Measurements from ENCODE around the gene ZBTB42. TPM values are rescaled to one million over a fixed set of nuclear protein-coding genes. Genes with fewer than 3 reads are reported as not detected.

Gene ZBTB42
- total RNA-seq, 1 experiment from 2014 or later = 6.4 TPM

DNA sequence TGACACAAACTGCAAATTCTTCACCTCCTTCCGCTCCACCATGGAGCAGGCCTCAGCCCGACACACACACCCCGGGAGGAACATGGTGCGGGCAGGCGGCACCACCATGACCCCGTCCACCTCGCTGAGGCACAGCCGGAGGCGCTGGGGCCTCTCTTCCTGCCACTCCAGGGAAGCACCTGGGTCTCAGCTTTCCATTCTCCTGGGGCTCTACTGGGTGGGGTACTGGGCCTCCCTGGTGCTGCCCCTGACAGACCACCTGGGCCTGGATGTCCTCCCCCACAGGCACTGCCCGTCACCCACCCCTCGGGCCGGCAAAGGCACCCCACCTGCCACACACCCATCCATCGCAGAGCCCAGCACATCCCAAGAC is 15.2 kb upstream of the ZBTB42 start (continued):
- no peak for TF ChIP-seq ZNF532 (CRISPR knock-in tag; IDR thresholded peaks at IDR 0.05; ENCODE audit: borderline replicate concordance)
- no peak for TF ChIP-seq ZBTB21 (CRISPR knock-in tag; IDR thresholded peaks at IDR 0.05; ENCODE audit: borderline replicate concordance)
- no peak for TF ChIP-seq SMAD3 (CRISPR knock-in tag; IDR thresholded peaks at IDR 0.05; ENCODE audit: borderline replicate concordance)
- TF ChIP-seq FOXP1 (CRISPR knock-in tag; IDR thresholded peaks at IDR 0.05; ENCODE audit: borderline replicate concordance) = no peak
- TF ChIP-seq, protein P1, sequence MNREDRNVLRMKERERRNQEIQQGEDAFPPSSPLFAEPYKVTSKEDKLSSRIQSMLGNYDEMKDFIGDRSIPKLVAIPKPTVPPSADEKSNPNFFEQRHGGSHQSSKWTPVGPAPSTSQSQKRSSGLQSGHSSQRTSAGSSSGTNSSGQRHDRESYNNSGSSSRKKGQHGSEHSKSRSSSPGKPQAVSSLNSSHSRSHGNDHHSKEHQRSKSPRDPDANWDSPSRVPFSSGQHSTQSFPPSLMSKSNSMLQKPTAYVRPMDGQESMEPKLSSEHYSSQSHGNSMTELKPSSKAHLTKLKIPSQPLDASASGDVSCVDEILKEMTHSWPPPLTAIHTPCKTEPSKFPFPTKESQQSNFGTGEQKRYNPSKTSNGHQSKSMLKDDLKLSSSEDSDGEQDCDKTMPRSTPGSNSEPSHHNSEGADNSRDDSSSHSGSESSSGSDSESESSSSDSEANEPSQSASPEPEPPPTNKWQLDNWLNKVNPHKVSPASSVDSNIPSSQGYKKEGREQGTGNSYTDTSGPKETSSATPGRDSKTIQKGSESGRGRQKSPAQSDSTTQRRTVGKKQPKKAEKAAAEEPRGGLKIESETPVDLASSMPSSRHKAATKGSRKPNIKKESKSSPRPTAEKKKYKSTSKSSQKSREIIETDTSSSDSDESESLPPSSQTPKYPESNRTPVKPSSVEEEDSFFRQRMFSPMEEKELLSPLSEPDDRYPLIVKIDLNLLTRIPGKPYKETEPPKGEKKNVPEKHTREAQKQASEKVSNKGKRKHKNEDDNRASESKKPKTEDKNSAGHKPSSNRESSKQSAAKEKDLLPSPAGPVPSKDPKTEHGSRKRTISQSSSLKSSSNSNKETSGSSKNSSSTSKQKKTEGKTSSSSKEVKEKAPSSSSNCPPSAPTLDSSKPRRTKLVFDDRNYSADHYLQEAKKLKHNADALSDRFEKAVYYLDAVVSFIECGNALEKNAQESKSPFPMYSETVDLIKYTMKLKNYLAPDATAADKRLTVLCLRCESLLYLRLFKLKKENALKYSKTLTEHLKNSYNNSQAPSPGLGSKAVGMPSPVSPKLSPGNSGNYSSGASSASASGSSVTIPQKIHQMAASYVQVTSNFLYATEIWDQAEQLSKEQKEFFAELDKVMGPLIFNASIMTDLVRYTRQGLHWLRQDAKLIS (CRISPR knock-in tag; IDR thresholded peaks at IDR 0.05; ENCODE audit: borderline replicate concordance) = no peak
- TF ChIP-seq ZNF121 (CRISPR knock-in tag; IDR thresholded peaks at IDR 0.05) = no peak
- TF ChIP-seq CBFB (CRISPR knock-in tag; IDR thresholded peaks at IDR 0.05; ENCODE audit: low read depth) = no peak
- no peak for TF ChIP-seq ESRRA (CRISPR knock-in tag; IDR thresholded peaks at IDR 0.05; ENCODE audit: borderline replicate concordance)
- no peak for TF ChIP-seq ZNF396 (CRISPR knock-in tag; IDR thresholded peaks at IDR 0.05; ENCODE audit: borderline replicate concordance)

DNA sequence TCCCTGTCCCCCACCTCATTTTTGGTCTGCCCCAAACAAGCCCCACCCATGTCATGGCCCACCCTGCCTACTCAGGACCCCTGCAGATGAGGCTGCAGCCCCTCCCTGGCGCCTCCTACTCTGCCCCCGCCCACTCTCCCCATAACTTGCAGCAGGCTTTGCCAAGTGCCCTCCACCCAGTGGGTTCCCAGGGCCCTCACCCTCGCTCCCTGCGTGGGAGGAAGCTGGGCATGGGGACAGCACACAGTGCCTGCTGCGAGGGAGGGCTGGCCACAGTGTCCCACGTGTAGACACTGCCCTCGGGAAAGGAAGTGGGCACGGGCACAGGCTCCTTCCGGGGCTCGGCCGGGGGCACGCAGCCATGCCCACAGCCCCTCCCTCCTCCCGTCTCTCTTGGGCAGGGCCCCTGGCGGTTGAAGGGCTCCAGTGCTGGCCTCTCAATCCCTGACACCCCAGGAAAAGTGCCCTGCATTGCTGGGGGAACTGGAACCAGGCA is 14.8 kb upstream of the ZBTB42 start:
- Mint-ChIP-seq H3K9me3 (no peaks in the 10 kb centered on the region), H3K27ac (no peak overlapping the region), H3K36me3 (no peaks in the 10 kb centered on the region), H3K4me3 (no peak overlapping the region), H3K4me1 (no peaks in the 10 kb centered on the region), H3K27me3 (ENCODE audit: low read depth) (no peaks in the 10 kb centered on the region)
- POLR2A ChIA-PET = no interaction called here
- CTCF ChIA-PET = no interaction called here
- ATAC-seq (no peak), DNase-seq (ENCODE audit: low spot score) (no peak)
- TF ChIP-seq TCF7 (CRISPR knock-in tag; IDR thresholded peaks at IDR 0.05; ENCODE audit: low read depth) (no peak), CREB1 (CRISPR knock-in tag; IDR thresholded peaks at IDR 0.05) (no peak), ETV6 (CRISPR knock-in tag; IDR thresholded peaks at IDR 0.05) (no peak), JUN (CRISPR knock-in tag; IDR thresholded peaks at IDR 0.05) (no peak)
- TF ChIP-seq, protein P2, sequence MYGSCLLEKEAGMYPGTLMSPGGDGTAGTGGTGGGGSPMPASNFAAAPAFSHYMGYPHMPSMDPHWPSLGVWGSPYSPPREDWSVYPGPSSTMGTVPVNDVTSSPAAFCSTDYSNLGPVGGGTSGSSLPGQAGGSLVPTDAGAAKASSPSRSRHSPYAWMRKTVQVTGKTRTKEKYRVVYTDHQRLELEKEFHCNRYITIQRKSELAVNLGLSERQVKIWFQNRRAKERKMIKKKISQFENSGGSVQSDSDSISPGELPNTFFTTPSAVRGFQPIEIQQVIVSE (CRISPR knock-in tag; IDR thresholded peaks at IDR 0.05; ENCODE audit: borderline replicate concordance) = no peak
- TF ChIP-seq, protein P3, sequence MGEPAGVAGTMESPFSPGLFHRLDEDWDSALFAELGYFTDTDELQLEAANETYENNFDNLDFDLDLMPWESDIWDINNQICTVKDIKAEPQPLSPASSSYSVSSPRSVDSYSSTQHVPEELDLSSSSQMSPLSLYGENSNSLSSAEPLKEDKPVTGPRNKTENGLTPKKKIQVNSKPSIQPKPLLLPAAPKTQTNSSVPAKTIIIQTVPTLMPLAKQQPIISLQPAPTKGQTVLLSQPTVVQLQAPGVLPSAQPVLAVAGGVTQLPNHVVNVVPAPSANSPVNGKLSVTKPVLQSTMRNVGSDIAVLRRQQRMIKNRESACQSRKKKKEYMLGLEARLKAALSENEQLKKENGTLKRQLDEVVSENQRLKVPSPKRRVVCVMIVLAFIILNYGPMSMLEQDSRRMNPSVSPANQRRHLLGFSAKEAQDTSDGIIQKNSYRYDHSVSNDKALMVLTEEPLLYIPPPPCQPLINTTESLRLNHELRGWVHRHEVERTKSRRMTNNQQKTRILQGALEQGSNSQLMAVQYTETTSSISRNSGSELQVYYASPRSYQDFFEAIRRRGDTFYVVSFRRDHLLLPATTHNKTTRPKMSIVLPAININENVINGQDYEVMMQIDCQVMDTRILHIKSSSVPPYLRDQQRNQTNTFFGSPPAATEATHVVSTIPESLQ (CRISPR knock-in tag; IDR thresholded peaks at IDR 0.05) = no peak
- TF ChIP-seq, protein P4, sequence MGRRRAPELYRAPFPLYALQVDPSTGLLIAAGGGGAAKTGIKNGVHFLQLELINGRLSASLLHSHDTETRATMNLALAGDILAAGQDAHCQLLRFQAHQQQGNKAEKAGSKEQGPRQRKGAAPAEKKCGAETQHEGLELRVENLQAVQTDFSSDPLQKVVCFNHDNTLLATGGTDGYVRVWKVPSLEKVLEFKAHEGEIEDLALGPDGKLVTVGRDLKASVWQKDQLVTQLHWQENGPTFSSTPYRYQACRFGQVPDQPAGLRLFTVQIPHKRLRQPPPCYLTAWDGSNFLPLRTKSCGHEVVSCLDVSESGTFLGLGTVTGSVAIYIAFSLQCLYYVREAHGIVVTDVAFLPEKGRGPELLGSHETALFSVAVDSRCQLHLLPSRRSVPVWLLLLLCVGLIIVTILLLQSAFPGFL (CRISPR knock-in tag; IDR thresholded peaks at IDR 0.05; ENCODE audit: borderline replicate concordance) = no peak

All from WTC11 (cell line).